HEK293 (cell line): Measurements from ENCODE around the gene CATSPERE.

Experiments
- CTCF ChIA-PET: fragments of 350-600 bp; formaldehyde crosslinking; extraction: SDS; loops from one replicate; lab custom pipeline; 2021; ENCODE audit warnings: antibody characterized with exemption; lab: Yijun Ruan, JAX
- POLR2A ChIA-PET: fragments of 300-600 bp; formaldehyde crosslinking; extraction: SDS; loops from one replicate; lab custom pipeline; 2020; ENCODE audit warnings: antibody characterized with exemption, inconsistent platforms; lab: Yijun Ruan, JAX
- H3K27ac ChIP-seq: fragments of 200-500 bp; sonication (Bioruptor generic); 2 replicates; pipeline ENCODE4 v1.5.1; 2014; ENCODE audit warnings: low read depth, low read length, control low read depth, inconsistent platforms; ENCODE audit errors: extremely low read depth
- H3K36me3 ChIP-seq, 2 experiments: fragments of 200-500 bp in 1 of 2; sonication (Bioruptor generic) in 1 of 2; 1 replicate in 1 of 2; 2 replicates in 1 of 2; pipeline ENCODE4 v1.5.1; 2014 to 2017; ENCODE audit warnings: inconsistent platforms in 2 of 2, low read length in 2 of 2; ENCODE audit not compliant: control insufficient read depth in 2 of 2, insufficient read depth in 1 of 2
- H3K4me1 ChIP-seq: fragments of 200-500 bp; sonication (Bioruptor generic); 2 replicates; pipeline ENCODE4 v1.5.1; 2014; ENCODE audit warnings: mild to moderate bottlenecking, low read length, inconsistent platforms; ENCODE audit not compliant: control insufficient read depth, insufficient read depth
- H3K4me3 ChIP-seq: 2 replicates; pipeline ENCODE4 v1.5.1; 2011; ENCODE audit warnings: low read depth, mild to moderate bottlenecking, control low read depth, low read length, moderate library complexity
- H3K9me3 ChIP-seq: fragments of 200-500 bp; sonication (Bioruptor generic); 2 replicates; pipeline ENCODE4 v1.5.1; 2014; ENCODE audit warnings: low read depth, low read length, inconsistent platforms; ENCODE audit not compliant: control insufficient read depth, insufficient read depth
- BCL11A ChIP-seq: fragments of 450-650 bp; formaldehyde crosslinking; IDR thresholded peaks from 2 replicates; pipeline ENCODE4 v1.5.1; 2016; ENCODE audit warnings: low read depth, missing biosample characterization, missing genetic modification characterization
- KLF1 ChIP-seq: fragments of 450-650 bp; formaldehyde crosslinking; IDR thresholded peaks from 2 replicates; pipeline ENCODE4 v1.5.1; 2016; ENCODE audit warnings: missing biosample characterization, missing genetic modification characterization
- KLF7 ChIP-seq: fragments of 450-650 bp; formaldehyde crosslinking; IDR thresholded peaks from 2 replicates; pipeline ENCODE4 v1.5.1; 2016; ENCODE audit warnings: missing biosample characterization, missing genetic modification characterization, borderline replicate concordance
- MZF1 ChIP-seq: fragments of 450-650 bp; formaldehyde crosslinking; IDR thresholded peaks from 2 replicates; pipeline ENCODE4 v1.5.1; 2017; ENCODE audit warnings: missing biosample characterization, missing genetic modification characterization, borderline replicate concordance
- PRDM6 ChIP-seq: fragments of 450-650 bp; formaldehyde crosslinking; IDR thresholded peaks from 2 replicates; pipeline ENCODE4 v1.5.1; 2017; ENCODE audit warnings: missing biosample characterization, missing genetic modification characterization
- SP3 ChIP-seq: fragments of 450-650 bp; formaldehyde crosslinking; IDR thresholded peaks from 2 replicates; pipeline ENCODE4 v1.5.1; 2016; ENCODE audit warnings: missing biosample characterization, missing genetic modification characterization
- ZBTB20 ChIP-seq: fragments of 450-650 bp; formaldehyde crosslinking; IDR thresholded peaks from 2 replicates; pipeline ENCODE4 v1.5.1; 2016; ENCODE audit warnings: missing biosample characterization, missing genetic modification characterization
- ZFP37 ChIP-seq: fragments of 450-650 bp; formaldehyde crosslinking; IDR thresholded peaks from 2 replicates; pipeline ENCODE4 v1.5.1; 2016; ENCODE audit warnings: missing biosample characterization, missing genetic modification characterization
- ZFP69B ChIP-seq: fragments of 450-650 bp; formaldehyde crosslinking; IDR thresholded peaks from 2 replicates; pipeline ENCODE4 v1.5.1; 2016; ENCODE audit warnings: missing biosample characterization, missing genetic modification characterization
- ZNF121 ChIP-seq: fragments of 450-650 bp; formaldehyde crosslinking; IDR thresholded peaks from 2 replicates; pipeline ENCODE4 v1.5.1; 2016; ENCODE audit warnings: missing biosample characterization, missing genetic modification characterization
- ZNF16 ChIP-seq: fragments of 450-650 bp; formaldehyde crosslinking; IDR thresholded peaks from 2 replicates; pipeline ENCODE4 v1.5.1; 2016; ENCODE audit warnings: low read depth, missing biosample characterization, missing genetic modification characterization
- ZNF223 ChIP-seq: fragments of 450-650 bp; formaldehyde crosslinking; IDR thresholded peaks from 2 replicates; pipeline ENCODE4 v1.5.1; 2016; ENCODE audit warnings: missing biosample characterization, missing genetic modification characterization
- ZNF324 ChIP-seq: fragments of 450-650 bp; formaldehyde crosslinking; IDR thresholded peaks from 2 replicates; pipeline ENCODE4 v1.5.1; 2016; ENCODE audit warnings: missing biosample characterization, missing genetic modification characterization
- ZNF335 ChIP-seq: fragments of 450-650 bp; formaldehyde crosslinking; conservative IDR thresholded peaks from 2 replicates; pipeline ENCODE4 v1.5.1; 2016; ENCODE audit warnings: missing biosample characterization, missing genetic modification characterization
- ZNF585B ChIP-seq: fragments of 450-650 bp; formaldehyde crosslinking; IDR thresholded peaks from 2 replicates; pipeline ENCODE4 v1.5.1; 2016; ENCODE audit warnings: missing biosample characterization, missing genetic modification characterization
- ZNF596 ChIP-seq: fragments of 450-650 bp; IDR thresholded peaks from 2 replicates; pipeline ENCODE4 v1.5.0; 2018; ENCODE audit warnings: missing biosample characterization, mild to moderate bottlenecking, missing genetic modification characterization, moderate library complexity
- ZNF629 ChIP-seq: fragments of 450-650 bp; formaldehyde crosslinking; IDR thresholded peaks from 2 replicates; pipeline ENCODE4 v1.5.1; 2017; ENCODE audit warnings: missing biosample characterization, missing genetic modification characterization
- ZNF654 ChIP-seq: fragments of 450-650 bp; formaldehyde crosslinking; IDR thresholded peaks from 2 replicates; pipeline ENCODE4 v1.5.1; 2016; ENCODE audit warnings: low read depth, missing biosample characterization, missing genetic modification characterization
- ZNF677 ChIP-seq: fragments of 450-650 bp; IDR thresholded peaks from 2 replicates; pipeline ENCODE4 v1.5.0; 2018; ENCODE audit warnings: missing biosample characterization, mild to moderate bottlenecking, missing genetic modification characterization, moderate library complexity
- ZNF843 ChIP-seq: fragments of 450-650 bp; formaldehyde crosslinking; IDR thresholded peaks from 2 replicates; pipeline ENCODE4 v1.5.1; 2016; ENCODE audit warnings: missing biosample characterization, missing genetic modification characterization
- ZXDB ChIP-seq: fragments of 450-650 bp; formaldehyde crosslinking; IDR thresholded peaks from 2 replicates; pipeline ENCODE4 v1.5.1; 2016; ENCODE audit warnings: missing biosample characterization, missing genetic modification characterization
- TF ChIP-seq, protein P1 (sequence below): fragments of 450-650 bp; formaldehyde crosslinking; IDR thresholded peaks from 2 replicates; pipeline ENCODE4 v1.5.1; 2016; ENCODE audit warnings: missing biosample characterization, missing genetic modification characterization
- TF ChIP-seq, protein P2 (sequence below): fragments of 450-650 bp; formaldehyde crosslinking; IDR thresholded peaks from 2 replicates; pipeline ENCODE4 v1.5.1; 2016; ENCODE audit warnings: missing biosample characterization, missing genetic modification characterization
- TF ChIP-seq, protein P3 (sequence below): fragments of 450-650 bp; formaldehyde crosslinking; conservative IDR thresholded peaks from 2 replicates; pipeline ENCODE4 v1.5.1; 2016; ENCODE audit warnings: low read depth, missing biosample characterization, missing genetic modification characterization

CATSPERE gene

GRCh38 chr1:244664353-244664752 is 203.3 kb downstream of the CATSPERE start (continued):
- TF ChIP-seq ZXDB, result peak; percentile 51; the same call in 1 of the 2 replicates
- peak; percentile 36; the same call in 1 of the 2 replicates for TF ChIP-seq ZNF629 (tag by site-specific recombination)
- peak; percentile 97 for TF ChIP-seq ZNF121 (tag by site-specific recombination)
- peak; percentile 76 for TF ChIP-seq KLF1 (tag by site-specific recombination)
- 0 out of 2 replicates have a peak, but pooled peaks have one; percentile 16 for TF ChIP-seq PRDM6 (tag by site-specific recombination)

GRCh38 chr1:244665771-244666217 is 204.7 kb downstream of the CATSPERE start:
- peak overlapping the region; percentile 19; the same call in 1 of the 2 replicates for H3K27ac ChIP-seq
- H3K4me1 ChIP-seq, result peaks cover 27% of the 10 kb centered on the region
- H3K36me3 ChIP-seq, result 0 out of 3 replicates have a peak, but pooled peaks cover 0 to 2% of the 10 kb centered on the region in 2 experiments
- POLR2A ChIA-PET, result no interaction called here
- H3K4me3 ChIP-seq, result no peak overlapping the region
- H3K9me3 ChIP-seq, result no peaks in the 10 kb centered on the region
- CTCF ChIA-PET, result interaction anchor here (0.6 to 1.6 kb wide), 3 partner anchors 11 to 62 kb away, joined by 3 to 6 read pairs (median 4); no protein-coding TSS in a partner anchor
- TF ChIP-seq ZNF223 (no peak), ZFP37 (peak; percentile 54; the same call in 1 of the 2 replicates), ZBTB20 (tag by site-specific recombination) (peak; percentile 53), KLF7 (tag by site-specific recombination) (no peak; the same call in 1 of the 2 replicates), SP3 (tag by site-specific recombination) (0 out of 2 replicates have a peak, but pooled peaks have one; percentile 19), ZNF324 (tag by site-specific recombination) (peak; percentile 92), BCL11A (tag by site-specific recombination) (peak; percentile 99), ZNF677 (tag by site-specific recombination) (no peak), PRDM6 (tag by site-specific recombination) (peak; percentile 97), ZFP69B (tag by site-specific recombination) (peak; percentile 73; the same call in 1 of the 2 replicates), MZF1 (peak; percentile 95), ZNF596 (tag by site-specific recombination) (0 out of 2 replicates have a peak, but pooled peaks have one; percentile 9), ZNF16 (no peak), ZNF654 (no peak), ZNF629 (tag by site-specific recombination) (peak; percentile 98), ZNF585B (tag by site-specific recombination) (no peak), ZNF335 (tag by site-specific recombination) (0 out of 2 replicates have a peak, but pooled peaks have one; percentile 26), KLF1 (tag by site-specific recombination) (peak; percentile 22; the same call in 1 of the 2 replicates), ZNF843 (tag by site-specific recombination) (peak; percentile 96)
- TF ChIP-seq, protein P1, sequence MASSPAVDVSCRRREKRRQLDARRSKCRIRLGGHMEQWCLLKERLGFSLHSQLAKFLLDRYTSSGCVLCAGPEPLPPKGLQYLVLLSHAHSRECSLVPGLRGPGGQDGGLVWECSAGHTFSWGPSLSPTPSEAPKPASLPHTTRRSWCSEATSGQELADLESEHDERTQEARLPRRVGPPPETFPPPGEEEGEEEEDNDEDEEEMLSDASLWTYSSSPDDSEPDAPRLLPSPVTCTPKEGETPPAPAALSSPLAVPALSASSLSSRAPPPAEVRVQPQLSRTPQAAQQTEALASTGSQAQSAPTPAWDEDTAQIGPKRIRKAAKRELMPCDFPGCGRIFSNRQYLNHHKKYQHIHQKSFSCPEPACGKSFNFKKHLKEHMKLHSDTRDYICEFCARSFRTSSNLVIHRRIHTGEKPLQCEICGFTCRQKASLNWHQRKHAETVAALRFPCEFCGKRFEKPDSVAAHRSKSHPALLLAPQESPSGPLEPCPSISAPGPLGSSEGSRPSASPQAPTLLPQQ (tag by site-specific recombination), result peak; percentile 66; the same call in 1 of the 2 replicates
- TF ChIP-seq, protein P2, sequence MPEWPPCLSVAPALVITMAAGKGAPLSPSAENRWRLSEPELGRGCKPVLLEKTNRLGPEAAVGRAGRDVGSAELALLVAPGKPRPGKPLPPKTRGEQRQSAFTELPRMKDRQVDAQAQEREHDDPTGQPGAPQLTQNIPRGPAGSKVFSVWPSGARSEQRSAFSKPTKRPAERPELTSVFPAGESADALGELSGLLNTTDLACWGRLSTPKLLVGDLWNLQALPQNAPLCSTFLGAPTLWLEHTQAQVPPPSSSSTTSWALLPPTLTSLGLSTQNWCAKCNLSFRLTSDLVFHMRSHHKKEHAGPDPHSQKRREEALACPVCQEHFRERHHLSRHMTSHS (tag by site-specific recombination), result 0 out of 2 replicates have a peak, but pooled peaks have one; percentile 42
- TF ChIP-seq, protein P3, sequence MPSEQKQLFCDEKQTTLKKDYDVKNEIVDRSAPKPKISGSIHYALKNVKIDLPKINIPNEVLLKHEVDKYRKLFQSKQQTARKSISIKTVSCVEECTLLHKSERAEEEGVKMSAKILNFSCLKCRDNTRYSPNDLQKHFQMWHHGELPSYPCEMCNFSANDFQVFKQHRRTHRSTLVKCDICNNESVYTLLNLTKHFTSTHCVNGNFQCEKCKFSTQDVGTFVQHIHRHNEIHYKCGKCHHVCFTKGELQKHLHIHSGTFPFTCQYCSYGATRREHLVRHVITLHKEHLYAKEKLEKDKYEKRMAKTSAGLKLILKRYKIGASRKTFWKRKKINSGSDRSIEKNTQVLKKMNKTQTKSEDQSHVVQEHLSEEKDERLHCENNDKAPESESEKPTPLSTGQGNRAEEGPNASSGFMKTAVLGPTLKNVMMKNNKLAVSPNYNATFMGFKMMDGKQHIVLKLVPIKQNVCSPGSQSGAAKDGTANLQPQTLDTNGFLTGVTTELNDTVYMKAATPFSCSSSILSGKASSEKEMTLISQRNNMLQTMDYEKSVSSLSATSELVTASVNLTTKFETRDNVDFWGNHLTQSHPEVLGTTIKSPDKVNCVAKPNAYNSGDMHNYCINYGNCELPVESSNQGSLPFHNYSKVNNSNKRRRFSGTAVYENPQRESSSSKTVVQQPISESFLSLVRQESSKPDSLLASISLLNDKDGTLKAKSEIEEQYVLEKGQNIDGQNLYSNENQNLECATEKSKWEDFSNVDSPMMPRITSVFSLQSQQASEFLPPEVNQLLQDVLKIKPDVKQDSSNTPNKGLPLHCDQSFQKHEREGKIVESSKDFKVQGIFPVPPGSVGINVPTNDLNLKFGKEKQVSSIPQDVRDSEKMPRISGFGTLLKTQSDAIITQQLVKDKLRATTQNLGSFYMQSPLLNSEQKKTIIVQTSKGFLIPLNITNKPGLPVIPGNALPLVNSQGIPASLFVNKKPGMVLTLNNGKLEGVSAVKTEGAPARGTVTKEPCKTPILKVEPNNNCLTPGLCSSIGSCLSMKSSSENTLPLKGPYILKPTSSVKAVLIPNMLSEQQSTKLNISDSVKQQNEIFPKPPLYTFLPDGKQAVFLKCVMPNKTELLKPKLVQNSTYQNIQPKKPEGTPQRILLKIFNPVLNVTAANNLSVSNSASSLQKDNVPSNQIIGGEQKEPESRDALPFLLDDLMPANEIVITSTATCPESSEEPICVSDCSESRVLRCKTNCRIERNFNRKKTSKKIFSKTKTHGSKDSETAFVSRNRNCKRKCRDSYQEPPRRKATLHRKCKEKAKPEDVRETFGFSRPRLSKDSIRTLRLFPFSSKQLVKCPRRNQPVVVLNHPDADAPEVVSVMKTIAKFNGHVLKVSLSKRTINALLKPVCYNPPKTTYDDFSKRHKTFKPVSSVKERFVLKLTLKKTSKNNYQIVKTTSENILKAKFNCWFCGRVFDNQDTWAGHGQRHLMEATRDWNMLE (tag by site-specific recombination), result peak; percentile 49
